Skeletal muscle tissue (tissue), 4 donors: ENCODE data around the gene DDX17. TPM values are rescaled to one million over a fixed set of nuclear protein-coding genes. Genes with fewer than 3 reads are reported as not detected.

Experiments
- H3K27ac ChIP-seq: one replicate; pipeline ENCODE4 v1.7.0; 2013; ENCODE audit warnings: mild to moderate bottlenecking, low read depth, low read length, inconsistent platforms
- H3K27me3 ChIP-seq, 3 donors: one replicate each; pipeline ENCODE4 v1.7.0; 2013; ENCODE audit warnings: low read length in 3 of 3; ENCODE audit not compliant: control insufficient read depth in 3 of 3, insufficient read depth in 3 of 3
- H3K36me3 ChIP-seq, 3 donors: one replicate each; pipeline ENCODE4 v1.7.0; 2013; ENCODE audit warnings: low read length in 3 of 3; ENCODE audit not compliant: control insufficient read depth in 3 of 3, insufficient read depth in 3 of 3
- H3K4me1 ChIP-seq, 3 donors: one replicate each; pipeline ENCODE4 v1.7.0; 2013; ENCODE audit warnings: low read length in 3 of 3, mild to moderate bottlenecking in 3 of 3; ENCODE audit not compliant: control insufficient read depth in 3 of 3, insufficient read depth in 3 of 3
- H3K4me3 ChIP-seq, 3 donors: one replicate each; pipeline ENCODE4 v1.7.0; 2013; ENCODE audit warnings: low read length in 3 of 3
- H3K9ac ChIP-seq, 3 donors: one replicate each; pipeline ENCODE4 v1.7.0; 2013; ENCODE audit warnings: low read length in 3 of 3, mild to moderate bottlenecking in 3 of 3, moderate library complexity in 2 of 3, low read depth in 1 of 3
- H3K9me3 ChIP-seq, 3 donors: one replicate each; pipeline ENCODE4 v1.7.0; 2013; ENCODE audit warnings: low read length in 3 of 3; ENCODE audit not compliant: control insufficient read depth in 3 of 3
- total RNA-seq: library from RNA; depleted of rRNA; stranded (reverse); fragments of >200 nt; gene quantifications from one replicate; pipeline ENCODE4 v1.2.3, GENCODE V29; 2014
- donor health status: Osteomylitis.

The DDX17 gene
- total RNA-seq, 1 donor from 2014 or later, result 358 TPM

DNA sequence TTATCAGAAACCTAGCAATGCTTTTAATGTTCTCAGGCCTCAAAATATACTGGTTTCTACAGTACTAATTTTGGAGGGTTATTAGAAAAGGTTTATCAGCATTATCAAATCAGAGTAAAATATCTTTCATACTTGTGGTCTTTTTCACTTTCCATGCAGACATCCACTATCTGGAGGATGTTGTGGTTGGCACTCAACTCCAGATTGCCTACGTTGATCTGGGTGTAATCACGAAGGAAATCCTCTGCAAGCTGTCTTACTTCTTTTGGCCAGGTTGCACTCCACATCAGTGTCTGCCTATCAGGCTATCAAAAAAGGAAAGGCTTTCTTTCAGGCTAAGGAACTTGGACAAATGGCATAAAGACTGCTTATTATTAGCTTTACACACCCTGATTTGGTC, 11.6 kb downstream of the DDX17 start:
- Histone ChIP-seq H3K27me3 (no peaks in the 10 kb centered on the region), H3K27ac (no peak overlapping the region), H3K36me3 (peaks cover 87 to 94% (median 94%) of the 10 kb centered on the region in 3 donors), H3K4me1 (peaks cover 3 to 10% (median 5%) of the 10 kb centered on the region in 3 donors), H3K4me3 (no peak overlapping the region), H3K9ac (no peak overlapping the region), H3K9me3 (no peaks in the 10 kb centered on the region)

DNA sequence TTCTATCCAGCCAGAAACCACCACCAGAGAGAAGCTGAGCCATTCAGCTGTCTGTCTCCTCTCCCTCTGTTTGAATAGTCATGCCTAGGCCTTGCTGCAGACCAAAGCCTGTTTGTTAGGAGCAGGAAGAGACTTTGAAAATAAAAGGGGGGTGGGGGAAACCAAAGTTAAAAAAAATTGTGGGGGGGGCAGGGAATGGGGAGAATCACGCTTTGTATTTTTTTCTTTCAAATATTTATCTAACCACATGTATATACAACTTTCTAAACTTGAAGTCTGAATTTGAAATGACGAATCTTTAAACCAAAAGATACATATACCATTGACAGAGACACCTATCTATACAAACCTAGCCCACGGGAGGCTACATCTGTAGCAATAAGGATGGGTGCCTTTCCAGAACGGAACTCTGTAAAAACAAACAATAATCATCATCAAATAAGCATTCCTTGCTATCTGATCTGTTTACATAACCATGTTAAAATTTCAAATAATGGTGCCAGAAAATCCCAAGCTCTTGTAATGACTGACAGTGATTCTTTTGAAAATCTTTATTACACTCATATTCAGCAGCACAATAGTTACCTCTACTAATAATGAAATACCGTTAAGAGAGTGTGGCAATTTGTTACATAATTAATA, 14.3 kb downstream of the DDX17 start:
- H3K4me3 ChIP-seq, result no peak overlapping the region
- no peak overlapping the region for H3K9ac ChIP-seq
- no peaks in the 10 kb centered on the region for H3K27me3 ChIP-seq
- peaks cover 3 to 10% (median 10%) of the 10 kb centered on the region in 3 donors for H3K4me1 ChIP-seq
- H3K9me3 ChIP-seq, result no peaks in the 10 kb centered on the region
- H3K27ac ChIP-seq, result no peak overlapping the region
- H3K36me3 ChIP-seq, result peaks cover 80 to 92% (median 90%) of the 10 kb centered on the region in 3 donors

DNA sequence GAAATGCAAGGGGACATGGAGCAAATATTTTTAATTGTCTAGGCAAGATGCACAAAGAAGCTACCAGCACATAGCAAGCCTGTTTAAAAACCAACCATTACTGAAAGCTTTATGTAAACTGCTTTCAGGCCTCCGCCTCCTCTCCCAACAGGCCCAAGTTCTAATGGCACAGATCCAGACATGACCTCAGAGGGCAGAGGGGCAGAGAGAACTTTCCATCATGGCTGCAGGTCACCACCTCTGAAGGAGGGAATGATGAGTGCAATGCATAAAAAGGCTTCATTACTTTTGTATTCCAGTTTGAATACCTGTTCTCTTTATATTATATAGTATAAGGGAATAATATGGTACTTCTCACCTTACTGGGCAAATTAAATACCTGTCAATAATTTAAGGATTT, 15.2 kb downstream of the DDX17 start:
- peaks cover 80 to 92% (median 90%) of the 10 kb centered on the region in 3 donors for H3K36me3 ChIP-seq
- H3K27me3 ChIP-seq, result no peaks in the 10 kb centered on the region
- peak overlapping the region; percentile 54 for H3K27ac ChIP-seq
- no peaks in the 10 kb centered on the region for H3K9me3 ChIP-seq
- H3K9ac ChIP-seq, result no peak overlapping the region
- H3K4me3 ChIP-seq, result no peak overlapping the region
- H3K4me1 ChIP-seq, result peaks cover 3 to 12% (median 10%) of the 10 kb centered on the region in 3 donors

DNA sequence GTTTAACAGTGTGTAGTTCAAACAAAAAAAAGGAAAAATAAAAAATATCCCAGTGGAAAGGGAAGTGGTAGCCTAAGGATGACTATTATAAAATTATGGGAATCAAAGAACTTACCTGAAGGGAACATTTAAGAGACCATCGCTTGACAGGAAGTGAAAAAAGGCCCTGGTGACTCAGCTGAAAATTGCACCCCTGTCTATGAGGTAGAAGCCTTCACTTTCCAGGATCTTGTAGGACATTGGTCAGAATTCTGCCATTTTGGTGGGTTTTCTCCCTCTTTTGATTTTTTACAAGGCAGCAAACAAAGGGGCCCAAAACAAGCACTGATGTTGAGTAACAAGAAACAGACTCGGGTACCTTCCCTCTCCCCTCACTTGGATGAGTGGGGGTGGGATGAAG, 15.6 kb downstream of the DDX17 start:
- Histone ChIP-seq H3K9me3 (no peaks in the 10 kb centered on the region), H3K4me1 (peaks cover 3 to 13% (median 10%) of the 10 kb centered on the region in 3 donors), H3K27me3 (no peaks in the 10 kb centered on the region), H3K9ac (no peak overlapping the region), H3K27ac (peak overlapping the region; percentile 54), H3K4me3 (no peak overlapping the region), H3K36me3 (peaks cover 79 to 91% (median 88%) of the 10 kb centered on the region in 3 donors)

DNA sequence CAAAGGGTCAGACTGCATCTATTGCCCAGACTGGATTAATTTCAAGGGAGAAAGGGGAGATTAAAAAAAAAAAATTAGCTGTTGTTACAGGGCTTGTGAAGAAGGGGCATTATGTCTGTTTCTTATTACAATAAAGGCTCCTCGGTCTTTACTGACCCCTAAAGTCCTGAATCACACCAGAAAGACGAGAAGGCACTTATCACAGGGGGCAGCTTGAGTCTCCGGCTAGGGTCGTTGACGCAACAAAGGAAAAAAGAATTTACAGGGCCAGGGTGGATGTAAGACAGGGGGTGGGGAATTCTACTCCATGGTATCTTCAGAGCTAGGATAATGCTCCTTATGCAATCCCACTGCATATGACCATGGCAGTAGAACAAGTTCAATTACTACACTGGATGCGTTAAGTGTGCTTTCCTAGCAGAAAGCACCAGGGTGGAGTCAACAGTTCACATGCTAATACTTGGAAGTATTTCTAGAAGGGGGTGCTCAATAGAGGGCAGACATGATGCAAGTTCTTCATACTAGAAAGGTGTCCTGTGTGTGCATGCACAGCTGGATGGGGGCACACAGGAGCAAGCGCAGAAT, 16.5 kb downstream of the DDX17 start:
- Histone ChIP-seq H3K4me1 (peaks cover 3 to 13% (median 10%) of the 10 kb centered on the region in 3 donors), H3K36me3 (peaks cover 79 to 91% (median 87%) of the 10 kb centered on the region in 3 donors), H3K9me3 (no peaks in the 10 kb centered on the region), H3K4me3 (no peak overlapping the region), H3K27me3 (no peaks in the 10 kb centered on the region), H3K9ac (no peak overlapping the region), H3K27ac (peak overlapping the region; percentile 54)

DNA sequence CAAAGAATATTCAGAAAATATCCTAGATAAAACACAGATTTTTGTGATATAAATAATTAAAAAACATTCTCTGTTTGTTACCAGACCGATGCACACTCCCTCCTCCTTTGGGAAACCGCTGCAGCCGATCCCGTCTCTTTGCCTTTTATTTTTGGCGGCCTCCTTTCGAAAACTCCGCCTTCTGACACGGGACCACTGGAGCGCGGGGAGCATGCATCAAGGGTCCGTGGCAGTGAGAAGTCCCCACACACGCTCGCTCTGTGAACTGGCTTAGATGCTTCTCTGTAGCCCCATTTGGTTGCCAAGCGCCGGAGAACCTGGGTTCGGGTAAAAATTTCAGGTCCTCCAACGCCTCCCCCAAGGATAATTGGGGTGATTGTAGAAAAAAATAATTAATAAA, 17.0 kb downstream of the DDX17 start:
- Histone ChIP-seq H3K4me3 (no peak overlapping the region), H3K27me3 (no peaks in the 10 kb centered on the region), H3K27ac (no peak overlapping the region), H3K36me3 (peaks cover 79 to 91% (median 87%) of the 10 kb centered on the region in 3 donors), H3K9ac (no peak overlapping the region), H3K4me1 (peaks cover 3 to 13% (median 10%) of the 10 kb centered on the region in 3 donors), H3K9me3 (no peaks in the 10 kb centered on the region)

DNA sequence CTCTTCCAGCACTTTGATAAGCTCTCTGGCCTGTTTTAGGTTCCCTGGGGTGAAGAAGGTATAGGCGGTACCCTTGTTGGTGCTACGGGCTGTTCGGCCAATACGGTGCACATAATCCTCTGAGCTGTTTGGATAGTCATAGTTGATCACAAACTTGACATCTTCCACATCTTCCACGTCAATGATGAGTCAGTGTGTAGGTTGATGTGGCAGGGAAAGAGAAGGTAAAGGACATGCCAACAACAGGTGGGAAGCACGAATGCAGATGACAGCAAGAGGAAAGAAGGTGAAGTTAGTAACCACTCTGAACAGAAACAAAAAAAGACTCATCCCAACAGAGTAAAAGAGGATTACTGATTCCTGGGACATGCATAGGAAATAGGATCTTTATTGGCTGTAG, 18.2 kb downstream of the DDX17 start:
- Histone ChIP-seq H3K9ac (no peak overlapping the region), H3K4me1 (peaks cover 3 to 13% (median 10%) of the 10 kb centered on the region in 3 donors)

DNA sequence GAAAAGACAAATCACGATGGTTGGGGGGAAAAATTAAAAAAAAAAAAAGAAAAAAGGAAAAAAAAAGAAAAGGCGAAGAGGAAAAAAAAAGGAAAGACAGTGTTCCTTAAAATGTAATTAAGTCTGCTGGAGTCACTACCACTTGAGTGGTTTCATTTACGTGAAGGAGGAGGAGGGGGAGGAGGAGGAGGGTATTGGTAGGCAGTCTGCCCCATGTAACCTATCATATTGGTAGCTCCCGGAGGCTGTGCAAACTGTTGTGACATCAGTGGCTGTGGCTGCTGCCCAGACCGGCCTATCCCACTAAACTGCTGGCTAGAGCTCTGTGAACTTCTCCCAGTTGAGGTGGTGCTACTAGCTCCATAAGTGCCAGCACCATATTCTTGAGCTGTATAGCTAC, 20.3 kb downstream of the DDX17 start:
- Histone ChIP-seq H3K4me3 (no peak overlapping the region), H3K27ac (no peak overlapping the region), H3K9me3 (no peaks in the 10 kb centered on the region), H3K9ac (no peak overlapping the region), H3K27me3 (no peaks in the 10 kb centered on the region), H3K36me3 (peaks cover 65 to 94% (median 86%) of the 10 kb centered on the region in 3 donors), H3K4me1 (peaks cover 0 to 11% (median 3%) of the 10 kb centered on the region in 3 donors)

More for the DNA sequence above, 18.2 kb downstream of the DDX17 start:
- H3K27me3 ChIP-seq, result no peaks in the 10 kb centered on the region
- H3K27ac ChIP-seq, result no peak overlapping the region
- H3K4me3 ChIP-seq, result no peak overlapping the region
- no peaks in the 10 kb centered on the region for H3K9me3 ChIP-seq
- peaks cover 77 to 91% (median 86%) of the 10 kb centered on the region in 3 donors for H3K36me3 ChIP-seq

DNA sequence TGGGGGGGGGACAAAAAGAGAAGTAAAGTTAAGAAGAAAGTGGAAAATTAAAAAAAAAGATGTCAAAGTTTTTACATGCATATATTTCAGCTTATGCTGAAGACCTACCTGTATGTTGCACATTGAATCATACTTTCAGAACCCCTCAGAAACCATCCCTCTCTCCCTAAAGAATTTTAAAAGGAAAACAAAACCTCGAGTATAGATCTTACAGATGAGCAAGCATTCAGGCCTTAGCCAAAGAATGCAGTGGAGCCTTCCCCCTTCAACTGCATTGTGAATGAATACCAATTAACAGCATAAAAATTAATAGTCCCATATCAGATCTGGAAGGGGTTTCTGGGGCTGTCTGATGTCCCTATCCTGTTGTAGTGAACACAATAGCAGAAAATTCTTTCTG, 21.9 kb downstream of the DDX17 start:
- no peak overlapping the region for H3K9ac ChIP-seq
- no peak overlapping the region for H3K27ac ChIP-seq
- peaks cover 54 to 87% (median 72%) of the 10 kb centered on the region in 3 donors for H3K36me3 ChIP-seq
- no peak overlapping the region for H3K4me3 ChIP-seq
- H3K27me3 ChIP-seq, result no peaks in the 10 kb centered on the region
- H3K9me3 ChIP-seq, result no peaks in the 10 kb centered on the region
- H3K4me1 ChIP-seq, result peaks cover 0 to 9% (median 0%) of the 10 kb centered on the region in 3 donors

DNA sequence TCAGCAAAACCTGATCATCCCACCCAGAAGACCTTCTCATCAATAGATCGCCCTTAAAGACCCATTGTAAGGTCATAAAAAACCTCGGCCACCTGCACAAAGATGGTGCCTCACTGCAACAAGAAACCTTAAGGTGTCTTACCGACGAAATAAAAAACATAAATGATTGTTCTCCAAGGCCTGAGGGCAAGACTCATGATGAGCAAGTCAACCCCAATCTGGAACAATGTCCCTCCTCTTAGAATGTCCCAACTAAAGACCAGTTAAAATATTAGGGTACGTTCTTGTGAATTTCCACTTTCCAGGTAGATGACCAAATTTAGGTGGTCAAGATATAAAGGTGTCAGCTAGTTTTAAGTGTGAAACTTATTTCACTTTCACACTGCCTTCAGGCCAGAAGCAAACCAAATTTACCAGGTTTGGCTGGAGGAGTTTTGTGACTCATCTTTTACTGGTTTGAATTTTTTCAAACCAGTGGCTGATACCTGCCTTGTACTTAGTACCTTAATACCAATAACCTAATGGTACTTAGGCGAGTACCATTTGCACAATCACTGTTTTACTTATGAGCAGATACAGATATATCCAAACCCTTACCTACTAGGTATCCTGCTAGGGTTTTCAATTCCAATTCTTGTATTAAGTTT, 23.3 kb downstream of the DDX17 start:
- Histone ChIP-seq H3K9me3 (no peaks in the 10 kb centered on the region), H3K4me3 (no peak overlapping the region), H3K27ac (no peak overlapping the region), H3K4me1 (peaks cover 0 to 4% (median 0%) of the 10 kb centered on the region in 3 donors), H3K9ac (no peak overlapping the region), H3K36me3 (peaks cover 45 to 74% (median 58%) of the 10 kb centered on the region in 3 donors), H3K27me3 (no peaks in the 10 kb centered on the region)
